NOMO-1 (cell line): Measurements from ENCODE around the gene TSPAN14.

Experiments
- DNase-seq, 2 experiments: peaks; one replicate each; lab custom pipeline; 2025; ENCODE audit not compliant: unreplicated experiment in 2 of 2; lab: John Stamatoyannopoulos, UW

Gene TSPAN14

GRCh38 chr10:80486785-80487420, 32.8 kb downstream of the TSPAN14 start:
- no peak for DNase-seq

DNA sequence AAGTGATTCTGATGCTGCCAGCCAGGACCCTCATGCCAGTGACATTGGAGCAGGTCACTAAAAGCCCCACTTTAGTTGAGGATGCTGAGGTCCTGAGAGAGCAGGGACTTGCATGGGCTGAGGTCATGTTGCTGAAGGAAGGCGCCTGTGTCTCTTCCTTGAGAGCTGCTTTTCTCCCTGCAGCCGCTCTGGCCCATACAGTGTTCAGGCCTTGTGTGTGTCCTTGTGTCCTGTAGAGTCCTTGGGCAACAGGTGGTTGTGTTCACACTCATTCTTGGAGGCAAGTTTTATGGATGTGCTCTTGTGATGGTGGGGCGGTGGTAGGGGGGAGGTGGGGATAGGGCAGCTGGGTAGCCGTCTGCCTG, 33.3 kb downstream of the TSPAN14 start:
- no peak for DNase-seq

GRCh38 chr10:80487791-80488538, 33.9 kb downstream of the TSPAN14 start:
- peak; percentile 67 to 71 for DNase-seq

- DNase-seq = no peak
Observed at GRCh38 chr10:80488539-80489066, 34.5 kb downstream of the TSPAN14 start.

DNA sequence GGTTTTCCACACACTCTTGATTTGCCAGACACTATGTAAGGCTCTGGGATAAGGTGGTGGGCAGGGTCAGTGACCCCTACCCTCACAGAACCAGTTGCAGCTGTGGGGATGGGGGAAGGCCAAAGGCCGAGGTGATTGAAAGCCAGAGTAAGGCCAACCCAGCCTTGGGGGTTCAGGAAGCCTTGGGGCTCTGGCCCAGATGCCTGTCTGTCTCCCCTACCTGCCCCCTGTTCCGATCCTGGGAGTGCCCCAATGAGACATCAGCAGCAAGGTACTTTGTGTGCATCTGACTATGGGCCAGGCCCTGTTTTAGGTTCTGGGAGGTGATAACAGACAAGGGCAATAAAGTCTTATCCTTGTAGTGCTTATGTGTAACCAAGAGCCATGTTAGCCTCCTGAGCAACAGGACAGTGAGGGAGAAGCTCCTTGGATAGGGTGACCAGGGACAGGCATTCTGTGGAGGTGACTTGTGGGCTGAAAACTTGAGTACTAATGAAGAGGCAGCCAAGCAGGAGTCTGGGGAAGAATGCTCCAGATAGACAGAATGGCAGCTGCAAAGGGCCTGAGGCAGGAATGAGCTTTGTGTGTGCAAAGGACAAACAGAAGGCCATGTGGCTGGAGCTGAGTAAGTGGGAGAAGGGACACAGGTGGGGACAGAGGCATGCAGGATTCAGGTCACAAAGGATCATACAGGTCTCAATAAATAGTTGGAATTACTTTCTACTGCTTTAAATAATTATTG, 35.4 kb downstream of the TSPAN14 start:
- no peak for DNase-seq

DNA sequence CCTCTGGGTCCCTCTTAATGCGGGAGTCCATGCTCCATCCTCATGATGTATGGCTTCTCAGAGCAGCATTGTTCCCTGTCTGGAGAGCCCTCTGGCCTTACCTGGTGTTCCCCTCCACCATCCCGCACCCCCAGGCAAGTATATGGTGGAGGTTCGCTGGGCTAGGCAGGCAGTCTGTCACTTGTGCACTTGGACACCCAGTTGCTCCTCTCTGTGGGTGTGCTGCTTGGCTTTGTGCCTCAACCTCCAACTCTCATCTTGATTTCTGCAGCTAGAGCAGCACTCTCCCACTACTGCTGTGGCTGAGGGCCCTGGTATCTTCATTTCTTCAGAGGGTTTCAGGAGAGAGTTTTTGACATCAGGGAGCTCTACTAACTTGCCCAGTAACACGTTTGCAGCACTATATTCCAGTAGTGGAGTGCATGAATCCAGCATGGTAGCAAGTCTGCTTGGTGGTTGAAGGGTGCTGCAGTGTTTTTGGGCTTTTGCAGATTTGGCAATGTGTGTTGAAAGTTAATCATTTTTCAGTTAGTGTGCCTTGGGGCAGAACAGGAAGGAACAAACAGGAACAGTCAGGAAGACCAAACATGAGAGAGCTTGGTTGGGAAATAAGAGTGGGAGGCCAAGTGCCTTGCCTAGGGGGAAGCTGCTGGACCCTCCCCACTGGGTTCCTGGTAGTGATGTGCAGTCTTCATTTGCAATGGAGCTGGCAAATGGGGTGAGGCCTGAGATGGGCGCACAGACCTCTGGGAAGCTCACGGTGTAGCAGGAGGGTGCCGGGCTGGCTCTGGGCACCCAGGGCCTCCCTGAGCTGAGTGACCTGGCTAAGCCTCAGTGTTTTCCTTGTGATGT, 37.4 kb downstream of the TSPAN14 start:
- DNase-seq = peak; percentile 31 to 59

DNA sequence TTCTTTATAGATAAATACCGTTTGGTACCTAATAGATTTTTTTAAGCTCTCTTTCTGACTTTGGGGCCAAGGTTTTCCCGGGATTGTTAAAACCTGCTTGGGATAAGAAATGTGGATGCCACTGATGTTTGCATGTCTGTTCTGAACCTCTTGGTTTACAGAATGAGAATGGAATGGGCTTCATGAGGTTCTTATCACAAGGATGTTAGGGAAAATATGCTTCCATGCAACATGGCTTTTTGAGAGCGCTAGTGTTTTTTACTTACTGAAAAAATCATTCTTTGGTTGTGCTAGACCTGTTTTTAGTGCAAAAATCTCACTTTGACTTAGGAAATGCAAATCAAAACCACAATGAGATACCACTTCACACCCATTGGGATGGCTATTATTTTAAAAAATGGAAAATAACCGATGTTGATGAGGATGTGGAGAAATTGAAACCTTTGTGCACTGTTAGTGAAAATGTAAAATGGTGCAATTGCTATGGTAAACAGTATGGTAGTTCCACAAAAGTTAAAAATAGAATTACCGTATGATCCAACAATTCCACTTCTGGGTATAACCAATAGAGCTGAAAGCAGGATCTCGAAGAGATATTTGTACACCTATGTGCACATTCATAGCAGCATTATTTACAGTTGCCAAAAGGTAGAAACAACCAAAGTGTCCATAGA, 38.9 kb downstream of the TSPAN14 start:
- no peak for DNase-seq

- peak in 1 of 2 experiments; percentile 7 for DNase-seq
Observed at GRCh38 chr10:80493522-80494051, 39.5 kb downstream of the TSPAN14 start.

DNA sequence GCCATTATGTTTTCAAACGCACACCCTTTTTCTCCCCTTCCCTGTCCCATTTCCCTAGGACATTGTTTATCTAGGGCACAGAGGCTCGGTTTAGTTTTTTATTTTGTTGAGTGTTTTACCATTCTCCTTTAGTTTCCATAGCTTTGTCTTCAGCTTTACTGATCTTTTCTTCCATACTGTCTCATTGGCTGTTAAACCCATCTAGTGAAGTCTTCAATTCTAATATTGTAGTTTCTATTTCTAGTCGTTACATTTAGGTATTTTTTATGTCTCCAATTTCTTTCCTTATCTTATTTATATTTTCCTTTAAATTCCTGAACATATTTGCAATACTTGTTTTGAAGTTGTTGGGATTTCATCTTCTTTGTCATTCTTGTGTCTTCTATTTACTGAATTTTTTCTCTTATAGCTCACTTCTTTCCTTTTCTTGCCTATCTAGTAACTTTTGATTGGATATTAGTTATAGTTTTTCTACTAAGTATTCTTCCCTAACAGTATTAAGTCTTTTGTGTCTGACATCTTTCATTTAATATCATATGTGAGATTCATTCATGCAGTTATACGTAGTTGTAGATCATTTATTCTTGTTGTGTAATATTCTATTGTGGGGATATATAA, 42.6 kb downstream of the TSPAN14 start:
- DNase-seq = no peak

DNA sequence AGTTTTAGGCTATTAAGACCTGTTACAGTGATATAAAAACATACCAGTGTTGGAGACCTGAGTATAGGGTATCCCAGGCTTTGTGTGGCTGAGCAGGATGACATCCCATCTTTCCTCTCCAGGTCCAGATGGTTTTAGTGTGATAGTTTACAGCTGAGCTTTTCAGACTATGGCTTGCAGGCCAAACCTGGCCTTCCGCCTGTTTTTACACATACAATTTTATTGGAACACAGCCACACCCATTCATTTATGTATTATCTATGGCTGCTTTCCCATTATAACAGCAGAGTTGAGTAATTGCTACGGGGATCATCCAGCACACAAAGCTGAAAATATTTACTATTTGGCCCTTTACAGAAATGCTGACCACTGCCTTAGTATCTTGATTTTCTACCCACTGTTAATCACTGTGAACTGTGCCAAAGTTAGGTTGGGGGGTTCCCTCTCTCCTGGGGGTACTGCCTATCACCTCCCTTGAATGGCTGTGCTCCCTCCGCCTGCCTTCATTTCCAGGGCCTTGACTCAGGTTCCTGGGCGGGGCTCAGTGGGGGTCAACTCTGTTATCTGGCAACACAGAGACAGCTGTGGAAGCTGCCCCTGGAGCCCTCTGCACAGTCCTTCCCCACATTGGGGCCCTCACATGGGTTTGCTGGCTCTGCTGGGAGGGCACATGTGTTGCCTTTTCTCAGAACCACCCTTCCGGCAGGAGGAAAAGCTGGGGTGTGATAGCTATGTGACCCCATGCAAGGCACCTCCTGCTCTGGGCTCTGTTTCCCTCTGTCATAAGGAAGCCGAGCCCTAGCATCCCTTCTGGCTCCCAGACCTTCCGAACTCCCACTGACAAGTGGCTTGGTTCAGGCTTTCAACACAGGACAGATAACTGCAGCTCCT, 43.3 kb downstream of the TSPAN14 start:
- DNase-seq = no peak

DNA sequence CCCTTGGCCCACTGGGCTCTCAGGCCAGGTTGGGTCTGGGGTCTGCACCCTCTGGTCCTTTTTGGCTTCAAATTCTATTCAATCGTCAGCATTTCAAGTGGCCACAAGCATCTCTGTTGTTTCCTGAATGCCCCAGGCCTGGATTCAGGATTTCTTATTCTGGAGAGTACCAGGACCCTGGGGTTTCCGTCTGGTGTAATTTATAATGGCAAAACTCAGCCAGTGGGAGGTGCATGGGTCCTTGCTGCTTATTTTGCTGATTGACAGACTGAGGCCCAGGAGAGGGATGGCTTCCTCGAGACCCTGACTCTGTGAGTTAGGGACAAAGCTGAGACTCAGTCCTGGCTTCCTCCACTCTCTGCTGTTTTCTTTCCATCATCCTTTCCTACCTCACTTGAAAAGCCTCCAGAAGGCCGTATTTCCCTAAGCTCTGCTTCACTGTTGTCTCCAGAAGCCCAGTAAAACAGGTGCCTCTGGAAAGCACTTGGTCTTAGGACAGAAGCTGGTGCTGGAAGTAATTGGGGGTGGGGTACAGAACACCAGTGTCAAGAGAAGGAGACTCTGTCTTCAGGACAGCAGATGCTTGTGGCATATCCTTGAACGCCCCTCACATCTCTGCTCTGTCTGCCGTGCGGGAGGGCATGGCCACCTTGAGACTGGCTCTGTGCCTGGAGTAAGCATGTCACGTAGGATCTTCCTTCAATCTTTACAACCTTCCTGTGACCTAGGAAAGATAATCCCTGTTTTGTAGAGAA, 44.1 kb downstream of the TSPAN14 start:
- DNase-seq = no peak

GRCh38 chr10:80498833-80499741, 45.0 kb downstream of the TSPAN14 start:
- peak; percentile 92 to 96 for DNase-seq

DNA sequence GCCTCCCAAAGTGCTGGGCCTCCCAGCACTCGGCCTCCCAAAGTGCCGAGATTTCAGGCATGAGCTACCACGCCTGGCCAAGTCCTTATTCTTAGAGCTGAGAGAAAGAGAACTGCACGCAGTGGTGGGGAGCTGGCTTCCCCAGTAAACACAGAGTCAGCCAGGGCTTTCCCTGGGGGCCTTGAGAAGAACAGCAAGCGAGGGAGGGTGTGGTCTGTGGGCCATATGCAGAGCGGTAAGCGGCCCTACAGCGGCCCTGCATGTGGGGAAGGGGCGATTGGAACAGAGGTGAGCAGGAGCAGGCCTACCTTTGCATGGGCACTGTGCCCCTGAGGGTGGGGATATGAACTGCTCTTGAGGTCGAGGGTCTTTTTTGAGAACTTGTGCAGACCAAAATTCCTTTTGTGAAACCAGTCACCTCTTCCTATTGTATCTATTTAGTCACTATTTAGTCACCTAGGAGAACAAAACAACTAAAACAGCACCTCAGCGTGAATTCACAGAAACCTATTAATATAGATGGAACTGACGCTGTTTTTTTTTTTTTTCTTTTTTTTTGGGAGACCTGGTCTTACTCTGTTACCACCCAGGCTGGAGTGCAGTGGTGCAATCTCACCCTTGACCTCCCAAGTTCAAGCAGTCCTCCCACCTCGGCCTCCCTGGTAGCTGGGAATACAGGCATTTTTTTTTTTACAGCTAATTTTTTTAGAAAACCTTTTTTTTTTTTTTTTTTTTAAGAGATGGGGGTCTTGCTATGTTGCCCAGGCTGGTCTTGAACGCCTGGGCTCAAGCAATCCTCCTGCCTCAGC, 46.7 kb downstream of the TSPAN14 start:
- no peak for DNase-seq

DNA sequence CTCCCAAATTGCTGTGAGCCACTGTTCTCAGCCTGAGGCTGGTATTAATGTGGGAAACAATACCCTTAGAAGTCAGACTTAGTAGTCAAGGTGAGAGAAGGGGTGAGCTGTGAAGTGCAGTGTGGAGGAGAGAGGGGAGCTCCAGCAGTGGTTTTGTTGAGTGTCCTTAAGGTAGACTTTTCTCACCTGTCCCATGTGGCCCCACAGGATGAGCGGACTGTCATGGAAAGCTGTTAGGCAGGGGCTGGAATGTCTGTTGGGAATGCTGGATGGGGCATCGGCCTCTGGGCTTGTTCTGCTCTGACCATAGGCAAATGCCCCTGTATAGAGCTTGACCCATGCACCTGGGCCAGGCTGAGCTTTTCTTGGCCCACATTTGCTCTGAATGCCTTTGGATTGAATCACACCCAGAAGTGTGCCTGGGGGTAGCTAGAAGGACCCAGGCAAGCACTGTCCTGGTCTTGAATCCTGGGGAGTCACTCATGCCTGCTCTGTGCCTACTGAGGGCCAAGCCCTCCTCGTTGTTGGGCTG, 47.3 kb downstream of the TSPAN14 start:
- DNase-seq = no peak

- DNase-seq = no peak
Observed at GRCh38 chr10:80501913-80502521, 47.9 kb downstream of the TSPAN14 start.
